T-cell (primary cell): ENCODE results near the gene EN2. TPM values are rescaled to one million over a fixed set of nuclear protein-coding genes. Genes with fewer than 3 reads are reported as not detected.

Experiments
- ATAC-seq, 4 experiments: fragments of 200-7000 bp in 3 of 4; fragments of 150-1000 bp in 1 of 4; cut with Tn5 transposase; replicated peaks in 1 of 4; 1 replicate in 3 of 4; 2 replicates in 1 of 4; pipeline ENCODE4 v1.10.0; 2021; ENCODE audit warnings: moderate library complexity in 3 of 4, mild to moderate bottlenecking in 2 of 4, moderate number of reproducible peaks in 1 of 4
- CTCF ChIA-PET, 2 donors: fragments of 300-600 bp; sonication (Branson Sonifier 250); formaldehyde crosslinking; loops; one replicate each; lab custom pipeline; 2022; ENCODE audit warnings: antibody characterized with exemption in 2 of 2; lab: Charles Lee
- POLR2A ChIA-PET, 2 donors: fragments of 300-600 bp; sonication (Branson Sonifier 250); formaldehyde crosslinking; loops; one replicate each; lab custom pipeline; 2022; ENCODE audit warnings: antibody characterized with exemption in 2 of 2; lab: Charles Lee
- DNase-seq, 35 experiments: peaks; one replicate each; pipeline versions ENCODE4 v3.0.0 to v3.0.0-alpha.2; 2013 to 2023
- H3K27ac ChIP-seq: one replicate; pipeline ENCODE4 v1.5.1; 2013; ENCODE audit warnings: low read length
- H3K27me3 ChIP-seq, 2 experiments: replicated peaks in 1 of 2; 1 replicate in 1 of 2; 2 replicates in 1 of 2; pipeline versions ENCODE4 v1.6.1 to v1.7.0; 2013; ENCODE audit warnings: low read length in 1 of 2, mixed read lengths in 1 of 2; ENCODE audit not compliant: control insufficient read depth in 2 of 2, insufficient read depth in 2 of 2; ENCODE audit errors: extremely low read depth in 1 of 2
- H3K36me3 ChIP-seq, 2 donors: 1 replicate in 1 of 2; 2 replicates in 1 of 2; pipeline versions ENCODE4 v1.6.1 to v1.7.0; 2013; ENCODE audit warnings: low read length in 1 of 2; ENCODE audit not compliant: control insufficient read depth in 2 of 2, insufficient read depth in 1 of 2; ENCODE audit errors: extremely low read depth in 1 of 2
- H3K4me1 ChIP-seq, 2 experiments: 1 replicate in 1 of 2; 2 replicates in 1 of 2; pipeline versions ENCODE4 v1.6.1 to v1.7.0; 2013; ENCODE audit warnings: low read length in 2 of 2, mixed read lengths in 1 of 2; ENCODE audit not compliant: insufficient read depth in 2 of 2, control insufficient read depth in 1 of 2; ENCODE audit errors: extremely low read depth in 1 of 2
- H3K4me3 ChIP-seq, 2 donors: 1 replicate in 1 of 2; 2 replicates in 1 of 2; pipeline versions ENCODE4 v1.5.1 to v1.7.0; 2013; ENCODE audit warnings: mild to moderate bottlenecking in 2 of 2, low read length in 1 of 2, moderate library complexity in 1 of 2; ENCODE audit not compliant: control insufficient read depth in 1 of 2; ENCODE audit errors: extremely low read depth in 1 of 2
- H3K9me3 ChIP-seq: 2 replicates; pipeline ENCODE4 v1.7.0; 2013
- H3K27ac Mint-ChIP-seq, 2 donors: one replicate each; pipeline ENCODE4 v1.8.0; 2020 to 2021; ENCODE audit warnings: mild to moderate bottlenecking in 2 of 2, mixed read lengths in 2 of 2
- H3K27me3 Mint-ChIP-seq, 2 donors: one replicate each; pipeline ENCODE4 v1.8.0; 2021 to 2022; ENCODE audit warnings: mixed read lengths in 2 of 2
- H3K36me3 Mint-ChIP-seq: one replicate; pipeline ENCODE4 v1.8.0; 2021; ENCODE audit warnings: mixed read lengths
- H3K4me1 Mint-ChIP-seq, 3 donors: one replicate each; pipeline ENCODE4 v1.8.0; 2020 to 2022; ENCODE audit warnings: mixed read lengths in 3 of 3, mild to moderate bottlenecking in 1 of 3
- H3K4me3 Mint-ChIP-seq, 3 donors: one replicate each; pipeline ENCODE4 v1.8.0; 2020 to 2022; ENCODE audit warnings: mild to moderate bottlenecking in 3 of 3, mixed read lengths in 3 of 3, moderate library complexity in 3 of 3
- H3K9me3 Mint-ChIP-seq, 3 donors: one replicate each; pipeline ENCODE4 v1.8.0; 2020 to 2022; ENCODE audit warnings: mixed read lengths in 3 of 3
- WGBS: methylation state at CpG from one replicate; pipeline ENCODE4 v1.1.5; 2013; ENCODE audit warnings: missing lambda C conversion rate; ENCODE audit not compliant: insufficient coverage; 5-methylcytosine and 5-hydroxymethylcytosine counted together
- total RNA-seq, 35 experiments: library from RNA in 6 of 35; stranded (reverse) in 6 of 35; fragments of 120-200 nt in 1 of 35; gene quantifications; one replicate each; pipeline versions ENCODE4 v1.2.1 to v1.2.4 and lab custom pipeline; 2013 to 2026

EN2 gene
- total RNA-seq, 5 donors from 2014 or later (not counting 1 experiment from before 2014, with no cell fraction given), result not detected

GRCh38 chr7:155488483-155489127 lies 30.7 kb downstream of the EN2 start:
- peaks cover 46 to 60% of the 10 kb centered on the region in 2 donors for H3K27me3 Mint-ChIP-seq
- H3K36me3 Mint-ChIP-seq, result no peaks in the 10 kb centered on the region
- H3K27ac ChIP-seq, result no peak overlapping the region
- H3K27ac Mint-ChIP-seq, result no peak overlapping the region
- 59% methylated on average over 9 of the region's 9 CpGs for WGBS
- H3K27me3 ChIP-seq, result peaks cover 5 to 59% of the 10 kb centered on the region in 2 experiments
- ATAC-seq, result no peak
- H3K4me3 Mint-ChIP-seq, result no peak overlapping the region
- no peak for DNase-seq
- no peaks in the 10 kb centered on the region for H3K9me3 ChIP-seq
- H3K9me3 Mint-ChIP-seq, result no peaks in the 10 kb centered on the region
- peaks cover 0 to 24% of the 10 kb centered on the region in 2 experiments for H3K4me1 ChIP-seq
- no peaks in the 10 kb centered on the region for H3K36me3 ChIP-seq
- peaks cover 11 to 27% (median 13%) of the 10 kb centered on the region in 3 donors for H3K4me1 Mint-ChIP-seq
- H3K4me3 ChIP-seq, result no peak overlapping the region
- ChIA-PET CTCF (no interaction called here), POLR2A (no interaction called here)

DNA sequence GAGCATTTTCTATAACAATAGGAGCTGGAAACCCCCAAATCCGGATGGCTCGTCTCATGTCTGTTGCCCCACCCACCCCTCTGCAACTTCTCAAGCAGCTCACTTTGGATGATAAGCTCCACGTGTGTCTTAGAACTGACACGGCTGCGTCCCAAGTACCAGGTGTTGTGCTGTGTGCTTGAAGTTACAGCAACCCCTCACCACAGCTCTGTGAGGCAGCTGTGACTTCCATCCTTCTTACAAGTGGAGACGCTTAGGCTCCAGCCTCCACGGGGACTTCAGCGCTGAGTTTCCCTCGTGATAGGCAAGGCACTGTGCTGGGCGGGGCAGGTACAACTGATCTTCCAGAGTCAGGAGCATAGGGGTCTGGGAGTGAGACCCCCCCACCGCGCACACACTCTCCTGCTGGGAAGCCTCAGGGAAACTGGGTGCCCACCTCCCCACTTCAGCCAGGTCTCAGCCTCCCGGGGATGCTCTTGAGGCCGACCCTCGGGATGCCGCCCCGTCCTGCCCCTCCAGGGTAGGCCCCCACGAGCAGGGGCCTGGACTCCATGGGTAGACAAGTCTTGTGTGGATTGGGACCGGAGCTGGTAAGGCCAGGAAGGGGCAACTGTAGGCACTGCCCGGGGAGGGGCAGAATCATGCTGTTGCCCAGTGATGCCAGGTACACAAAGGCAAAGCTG lies 31.4 kb downstream of the EN2 start:
- Mint-ChIP-seq H3K9me3 (no peaks in the 10 kb centered on the region), H3K27ac (no peak overlapping the region), H3K4me1 (peaks cover 11 to 27% (median 13%) of the 10 kb centered on the region in 3 donors), H3K27me3 (peaks cover 42 to 62% of the 10 kb centered on the region in 2 donors), H3K36me3 (no peaks in the 10 kb centered on the region), H3K4me3 (peak overlapping the region in 1 of 3 donors; percentile 91)
- peaks cover 5 to 61% of the 10 kb centered on the region in 2 experiments for H3K27me3 ChIP-seq
- peaks cover 0 to 24% of the 10 kb centered on the region in 2 experiments for H3K4me1 ChIP-seq
- no peaks in the 10 kb centered on the region for H3K9me3 ChIP-seq
- H3K4me3 ChIP-seq, result no peak overlapping the region
- H3K27ac ChIP-seq, result no peak overlapping the region
- ChIA-PET POLR2A (no interaction called here), CTCF (no interaction called here)
- no peak for DNase-seq
- H3K36me3 ChIP-seq, result no peaks in the 10 kb centered on the region
- ATAC-seq, result peak in 1 of 4 experiments; percentile 16
- WGBS, result 84% methylated on average over 14 of the region's 20 CpGs

- no peaks in the 10 kb centered on the region for H3K9me3 Mint-ChIP-seq
- Histone ChIP-seq H3K27ac (no peak overlapping the region), H3K9me3 (no peaks in the 10 kb centered on the region), H3K27me3 (peaks cover 5 to 54% of the 10 kb centered on the region in 2 experiments), H3K4me3 (peak overlapping the region; percentile 48 to 57), H3K4me1 (peaks cover 0 to 24% of the 10 kb centered on the region in 2 experiments), H3K36me3 (no peaks in the 10 kb centered on the region)
- CTCF ChIA-PET, result interaction anchor here in 1 of 2 donors (0.7 kb wide), 1 partner anchor 1759 kb away, joined by 4 read pairs; no protein-coding TSS in a partner anchor
- H3K4me1 Mint-ChIP-seq, result peaks cover 11 to 27% (median 13%) of the 10 kb centered on the region in 3 donors
- ATAC-seq (peak in 2 of 4 experiments; percentile 37 to 43), DNase-seq (no peak)
- no peaks in the 10 kb centered on the region for H3K36me3 Mint-ChIP-seq
- peak overlapping the region in 1 of 2 donors; percentile 15 for H3K27ac Mint-ChIP-seq
- POLR2A ChIA-PET, result no interaction called here
- peaks cover 42 to 58% of the 10 kb centered on the region in 2 donors for H3K27me3 Mint-ChIP-seq
- 78% methylated on average over 15 of the region's 32 CpGs for WGBS
- peak overlapping the region; percentile 73 to 91 (median 85) for H3K4me3 Mint-ChIP-seq
Observed at GRCh38 chr7:155489862-155490696, 32.1 kb downstream of the EN2 start.

- Histone ChIP-seq H3K9me3 (no peaks in the 10 kb centered on the region), H3K4me3 (peak overlapping the region; percentile 48 to 57), H3K27me3 (peaks cover 5 to 52% of the 10 kb centered on the region in 2 experiments), H3K4me1 (peaks cover 0 to 24% of the 10 kb centered on the region in 2 experiments), H3K36me3 (no peaks in the 10 kb centered on the region), H3K27ac (no peak overlapping the region)
- no peaks in the 10 kb centered on the region for H3K36me3 Mint-ChIP-seq
- peak overlapping the region; percentile 26 to 55 for H3K27ac Mint-ChIP-seq
- WGBS, result 33% methylated on average over 36 of the region's 47 CpGs
- CTCF ChIA-PET, result interaction anchor here in 1 of 2 donors (0.7 kb wide), 1 partner anchor 1759 kb away, joined by 4 read pairs; no protein-coding TSS in a partner anchor
- POLR2A ChIA-PET, result no interaction called here
- H3K4me3 Mint-ChIP-seq, result peak overlapping the region; percentile 73 to 91 (median 85)
- H3K4me1 Mint-ChIP-seq, result peaks cover 11 to 27% (median 13%) of the 10 kb centered on the region in 3 donors
- ATAC-seq, result peak; percentile 62 to 83 (median 66)
- peaks cover 39 to 55% of the 10 kb centered on the region in 2 donors for H3K27me3 Mint-ChIP-seq
- H3K9me3 Mint-ChIP-seq, result no peaks in the 10 kb centered on the region
- DNase-seq, result peak in 9 of 35 experiments; percentile 10 to 35 (median 15)
Observed at GRCh38 chr7:155490697-155491628, 33.0 kb downstream of the EN2 start.

- Histone ChIP-seq H3K36me3 (no peaks in the 10 kb centered on the region), H3K9me3 (no peaks in the 10 kb centered on the region), H3K4me3 (no peak overlapping the region), H3K27ac (no peak overlapping the region), H3K27me3 (peaks cover 5 to 59% of the 10 kb centered on the region in 2 experiments), H3K4me1 (peaks cover 0 to 24% of the 10 kb centered on the region in 2 experiments)
- ATAC-seq (no peak), DNase-seq (no peak)
- H3K9me3 Mint-ChIP-seq, result no peaks in the 10 kb centered on the region
- 61% methylated on average over 7 of the region's 11 CpGs for WGBS
- no peak overlapping the region for H3K27ac Mint-ChIP-seq
- H3K4me1 Mint-ChIP-seq, result peaks cover 11 to 27% (median 13%) of the 10 kb centered on the region in 3 donors
- peaks cover 34 to 56% of the 10 kb centered on the region in 2 donors for H3K27me3 Mint-ChIP-seq
- H3K4me3 Mint-ChIP-seq, result peak overlapping the region; percentile 58 to 91 (median 66)
- ChIA-PET POLR2A (no interaction called here), CTCF (no interaction called here)
- H3K36me3 Mint-ChIP-seq, result no peaks in the 10 kb centered on the region
Observed at GRCh38 chr7:155491812-155492211, 33.9 kb downstream of the EN2 start.
